ENCODE measurements around the gene SMIM38. TPM values are rescaled to one million over a fixed set of nuclear protein-coding genes. Genes with fewer than 3 reads are reported as not detected.

The SMIM38 gene
- 0.13 and 0.44 TPM in 2 replicates for total RNA-seq

GRCh38 chr11:69155302-69156234, at the start of gene SMIM38:
Gene SMIM38 (plus strand): TSS chr11:69155935. CDS start chr11:69157847, 1,912 bp downstream.

Other genes starting within 250 kb of the SMIM38 start
- gene MRGPRD, start 174.9 kb upstream of the SMIM38 start, total RNA-seq: not detected in 2 replicates
- gene MRGPRF, start 142.7 kb upstream of the SMIM38 start, total RNA-seq: 25.6 and 33.0 TPM in 2 replicates
- 10.0 and 10.9 TPM in 2 replicates for gene TPCN2, start 107.0 kb upstream of the SMIM38 start, total RNA-seq
- 1.2 and 2.5 TPM in 2 replicates for gene MYEOV, start 138.2 kb downstream of the SMIM38 start, total RNA-seq